Activated CD4-positive, alpha-beta T cell treated with anti-CD3 and anti-CD28 coated beads, Interleukin-10, Interleukin-2, amounts not matched to agents 100 ng/mL and 50 ng/mL, durations not matched to agents 16 hours and 8 hours (primary cell): ENCODE measurements around the gene ASTN2.

ENCODE experiments used
- DNase-seq: peaks from one replicate; pipeline ENCODE4 v3.0.0-alpha.2; 2020

ASTN2 gene

DNA sequence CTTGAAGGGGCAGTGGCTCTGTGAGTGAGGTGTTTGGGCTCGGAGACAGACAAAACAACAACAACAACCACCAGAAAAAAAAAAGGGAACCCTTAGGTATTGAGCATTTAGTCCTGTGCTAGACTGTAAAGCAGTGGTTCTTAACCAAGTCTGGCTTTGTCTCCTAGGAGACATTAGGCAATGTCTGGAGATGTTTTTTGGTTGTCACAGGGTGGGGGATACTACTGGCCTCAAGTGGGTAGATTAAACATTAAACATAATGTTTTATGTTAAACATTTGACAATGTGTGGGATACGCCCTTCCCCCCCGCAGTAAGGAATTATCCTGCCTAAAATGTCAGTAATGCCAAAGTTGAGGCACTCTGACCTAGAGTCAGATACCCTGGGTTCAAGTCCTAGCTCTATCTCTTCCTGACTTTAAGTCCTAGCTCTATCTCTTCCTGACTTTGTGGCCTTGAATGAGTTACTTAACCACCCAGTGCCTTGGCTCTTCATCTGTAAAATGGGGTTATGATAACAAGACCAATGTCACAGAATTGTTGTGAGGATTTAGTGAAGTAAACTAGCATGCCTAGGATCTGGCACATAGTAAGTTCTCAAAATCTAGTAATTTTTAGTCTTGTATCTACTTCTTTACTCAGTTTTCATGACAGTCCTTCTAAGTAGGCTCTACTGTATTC, 725.9 kb downstream of the ASTN2 start:
- DNase-seq, result no peak

- DNase-seq, result peak; percentile 8
Observed at GRCh38 chr9:116687754-116688135, 727.1 kb downstream of the ASTN2 start.

DNA sequence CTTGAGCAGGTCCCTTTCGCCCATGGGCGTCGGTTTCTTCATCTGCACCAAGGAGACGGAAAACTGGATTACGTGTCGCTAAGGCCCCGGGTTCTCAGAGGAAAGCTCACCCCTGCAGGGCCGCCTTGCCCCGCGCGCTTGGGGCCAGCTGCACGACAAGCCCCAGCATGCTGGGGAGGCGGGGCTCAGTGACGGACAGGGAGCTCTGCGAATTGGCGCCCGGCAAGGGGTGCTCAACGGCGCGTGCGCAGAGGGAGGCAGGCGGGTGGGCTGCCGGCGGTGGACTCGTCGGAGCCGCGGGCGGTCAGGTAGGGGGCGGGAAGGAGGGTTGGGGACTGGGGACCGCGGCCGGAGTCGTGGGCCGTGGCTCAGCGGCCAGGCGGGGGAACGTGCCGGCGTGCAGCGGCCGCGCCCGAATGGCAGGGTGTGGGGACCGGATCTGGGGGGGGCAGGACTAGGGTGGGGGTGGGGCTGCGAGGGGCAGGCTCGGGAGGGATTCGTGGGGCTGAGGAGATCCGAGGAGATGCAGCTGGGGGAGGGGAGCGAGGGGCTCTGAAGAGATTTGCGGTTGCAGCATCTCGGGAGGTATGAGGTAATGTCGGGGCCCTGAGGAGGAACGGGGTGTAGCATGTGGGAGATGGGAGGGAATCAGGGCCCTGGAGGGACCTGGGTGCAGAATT, 727.6 kb downstream of the ASTN2 start, which contains the start of gene TRIM32:
Gene TRIM32 (plus strand): TSS at position 232 of the 680 bp plus-strand sequence. CDS start 10,438 bp downstream, outside the sequence.
- peak; percentile 94 for DNase-seq

DNA sequence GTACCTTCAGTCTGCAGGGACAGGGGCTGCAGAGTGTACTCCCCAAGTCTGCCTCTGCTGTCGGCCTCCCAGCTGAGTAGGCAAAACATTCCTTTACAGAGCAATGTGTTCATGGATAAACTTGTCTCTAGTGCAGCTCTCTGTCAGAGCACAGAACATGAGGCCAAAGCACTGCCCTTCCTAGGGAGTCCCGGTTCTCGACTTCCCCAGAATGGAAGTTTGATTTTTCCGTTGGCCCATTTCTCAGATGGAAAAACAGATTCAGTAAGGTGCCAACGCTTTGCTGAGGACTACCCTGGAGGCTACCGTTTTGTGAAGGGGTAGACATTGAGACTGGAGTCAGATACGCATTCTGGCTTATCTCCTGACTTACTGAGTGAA, 728.2 kb downstream of the ASTN2 start:
- no peak for DNase-seq

DNA sequence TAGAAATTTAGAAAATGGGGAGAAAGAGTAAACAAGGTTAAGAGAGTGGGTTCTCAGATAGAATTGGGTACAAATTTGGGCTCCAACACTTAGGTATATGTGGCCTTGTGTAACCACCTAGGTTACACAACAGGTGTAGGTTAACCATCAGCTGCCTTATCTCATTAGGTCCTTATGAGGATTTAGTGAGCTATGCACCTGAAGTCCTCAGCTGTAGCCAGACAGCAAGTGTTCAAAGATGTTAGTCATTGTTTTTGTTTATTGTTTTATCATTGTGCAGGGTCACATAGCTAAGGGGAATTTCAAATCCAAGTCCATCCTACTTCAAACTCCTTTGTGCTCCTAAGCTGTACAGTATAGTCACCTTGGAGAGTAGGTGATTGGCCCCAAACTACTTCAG, 728.7 kb downstream of the ASTN2 start:
- no peak for DNase-seq

GRCh38 chr9:116685166-116685565, 729.7 kb downstream of the ASTN2 start:
- DNase-seq, result no peak

DNA sequence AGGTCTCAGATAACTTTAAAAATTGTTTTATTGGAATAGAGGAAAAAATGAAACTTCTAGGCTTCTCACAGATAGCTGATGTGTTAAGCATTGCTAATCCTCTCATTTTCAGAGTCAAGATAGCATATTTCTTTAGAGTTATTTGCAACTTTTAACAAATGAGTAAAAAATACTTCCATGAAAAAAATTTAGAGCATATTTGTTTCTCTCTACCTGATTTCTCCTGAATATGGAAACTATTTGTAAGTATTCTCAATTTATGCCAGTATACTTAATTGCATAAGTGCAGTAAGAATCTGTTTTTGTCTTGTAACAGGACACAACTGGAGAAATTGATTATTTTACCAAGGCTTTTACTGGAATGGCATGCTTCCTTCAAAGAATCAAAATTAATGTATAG, 731.3 kb downstream of the ASTN2 start:
- DNase-seq, result no peak

DNA sequence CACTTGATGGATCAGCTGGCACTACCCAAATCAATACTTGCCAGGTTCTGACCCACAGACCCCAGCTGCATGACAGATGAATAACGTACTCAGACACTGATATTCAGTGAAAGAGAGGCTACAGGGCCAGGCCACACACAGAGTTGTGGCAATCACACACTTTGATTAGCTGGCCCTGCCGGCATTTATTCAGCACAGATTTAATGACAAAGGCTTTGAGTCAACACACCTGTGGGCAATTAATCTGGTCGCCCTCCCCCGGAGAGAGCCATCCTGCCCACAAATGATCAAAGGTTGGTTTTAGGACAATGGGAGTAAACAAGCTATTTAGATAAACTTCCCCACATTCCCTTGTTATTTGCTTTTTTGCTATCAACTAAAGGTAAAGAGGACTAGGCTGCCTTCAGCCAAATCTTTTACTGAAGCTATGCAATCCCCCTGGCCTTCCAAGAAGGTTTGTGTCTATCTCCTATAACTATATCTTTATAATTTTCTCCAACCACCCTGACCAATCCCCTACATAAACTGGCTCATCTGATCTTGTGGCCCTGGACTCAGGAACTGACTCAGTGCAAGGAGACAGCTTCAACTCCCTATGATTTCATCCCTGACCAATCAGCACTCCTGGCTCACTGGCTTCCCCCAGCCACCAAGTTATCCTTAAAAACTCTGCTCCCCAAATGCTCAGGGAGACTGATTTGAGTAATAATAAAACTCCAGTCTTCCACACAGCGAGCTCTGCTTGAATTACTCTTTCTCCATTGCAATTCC, 740.5 kb downstream of the ASTN2 start:
- DNase-seq, result no peak

- DNase-seq, result no peak
Observed at GRCh38 chr9:116673375-116673774, 741.5 kb downstream of the ASTN2 start.

DNA sequence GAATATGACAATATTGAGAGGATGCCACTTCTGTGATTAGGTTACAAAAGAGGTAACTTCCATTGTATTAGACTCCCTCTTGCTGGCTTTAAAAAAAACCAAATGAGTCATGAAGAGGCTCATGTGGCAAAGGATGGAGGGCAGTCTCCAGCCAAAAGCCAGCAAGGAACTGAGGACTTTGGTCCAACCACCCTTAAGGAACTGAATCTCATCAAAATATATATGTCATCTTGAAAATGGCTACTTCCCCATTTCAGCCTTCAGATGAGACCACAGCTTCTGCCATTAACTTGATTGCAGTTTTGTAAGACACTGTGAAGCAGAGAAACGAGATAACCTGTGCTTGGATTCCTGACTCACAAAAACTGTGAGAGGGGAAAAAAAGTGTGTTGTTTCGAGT, 743.3 kb downstream of the ASTN2 start:
- no peak for DNase-seq

- no peak for DNase-seq
Observed at GRCh38 chr9:116668970-116669695, 745.7 kb downstream of the ASTN2 start.

DNA sequence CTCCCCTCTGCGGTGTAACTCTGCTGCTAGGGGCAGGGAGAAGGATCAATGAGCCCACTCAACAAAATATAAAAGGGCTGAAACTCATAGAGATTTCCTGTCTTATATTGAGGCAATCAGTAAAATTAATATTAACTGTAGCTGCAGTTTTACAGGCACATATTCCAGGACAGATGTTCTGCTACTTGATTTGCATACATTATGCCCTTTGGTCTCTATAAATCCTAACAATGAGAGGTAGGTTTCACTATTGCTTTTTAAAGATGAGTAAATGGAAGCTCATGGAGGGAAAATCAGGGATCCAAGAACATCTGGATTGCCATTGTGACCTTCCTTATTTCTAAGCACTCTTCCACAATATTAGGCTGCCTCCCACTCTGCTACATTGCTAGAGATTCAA, 751.3 kb downstream of the ASTN2 start:
- DNase-seq, result no peak

DNA sequence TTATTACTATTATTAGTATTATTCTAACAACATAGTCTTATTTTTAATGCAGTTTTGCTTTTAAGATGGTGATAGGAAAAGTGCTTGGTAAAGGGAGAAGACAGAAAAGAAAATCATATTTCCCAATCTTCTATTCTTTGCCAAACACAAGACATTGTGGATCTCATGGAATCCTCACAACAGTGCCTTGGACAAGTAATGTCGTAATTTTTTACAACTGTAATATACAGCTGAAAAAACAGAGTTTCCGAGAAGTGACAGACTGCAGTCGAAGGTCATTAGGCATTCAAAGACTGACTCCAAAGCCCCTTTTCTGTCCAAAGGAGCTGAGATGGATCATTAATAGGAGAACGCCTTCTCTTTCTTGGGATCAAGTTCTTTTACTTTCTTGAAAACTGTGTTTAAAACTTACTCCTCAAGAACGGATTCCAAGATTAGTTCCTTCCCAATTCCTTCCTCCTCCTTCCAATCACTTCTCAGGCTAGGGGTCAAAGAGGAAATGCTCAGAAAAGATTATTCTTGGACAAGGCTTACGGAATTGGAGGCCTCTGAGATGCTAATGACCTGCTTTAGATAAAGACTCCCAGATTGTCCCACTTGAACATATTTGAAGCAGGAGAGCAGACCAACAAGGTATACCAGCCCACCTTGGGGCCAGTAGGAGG, 752.1 kb downstream of the ASTN2 start:
- DNase-seq, result no peak

DNA sequence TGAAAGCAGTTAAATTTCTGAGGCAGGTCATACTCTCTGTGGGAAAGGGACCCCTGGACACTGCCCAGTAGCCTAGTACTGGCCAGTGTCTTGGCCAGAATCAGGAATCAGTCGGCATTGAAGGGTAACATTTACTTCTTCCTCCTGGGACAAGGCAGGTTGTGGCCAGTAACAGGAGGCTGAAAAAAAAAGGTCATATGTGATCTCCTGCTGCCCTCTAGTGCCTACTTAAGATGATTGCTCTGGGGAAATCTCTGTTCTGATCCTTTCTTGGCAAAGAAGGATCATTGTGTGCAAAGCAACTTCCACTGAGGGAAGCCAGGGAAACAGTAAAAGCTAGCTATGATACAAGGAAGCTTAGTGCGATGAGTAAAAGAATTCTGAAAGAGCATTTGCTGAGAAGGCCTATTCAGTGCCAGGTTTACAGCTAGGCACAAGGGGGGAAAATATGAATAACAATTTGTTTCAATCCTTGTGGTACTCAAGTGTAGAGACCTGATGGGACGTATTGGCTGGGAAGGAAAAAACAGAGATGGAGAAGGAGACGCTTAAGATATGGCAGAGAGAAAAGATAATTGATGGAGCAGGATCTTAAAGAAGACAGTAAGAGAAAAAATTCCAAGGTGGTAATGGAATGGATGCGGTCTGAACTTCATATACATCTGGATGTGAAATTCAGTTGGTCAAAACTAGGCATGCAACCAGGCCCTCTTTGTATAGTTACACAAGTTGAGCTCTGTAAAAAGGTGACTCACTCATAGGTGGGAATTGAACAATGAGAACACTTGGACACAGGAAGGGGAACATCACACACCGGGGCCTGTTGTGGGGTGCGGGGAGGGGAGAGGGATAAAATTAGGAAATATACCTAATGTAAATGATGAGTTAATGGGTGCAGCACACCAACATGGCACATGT, 753.6 kb downstream of the ASTN2 start:
- peak; percentile 31 for DNase-seq

- no peak for DNase-seq
Observed at GRCh38 chr9:116658265-116658664, 756.6 kb downstream of the ASTN2 start.

DNA sequence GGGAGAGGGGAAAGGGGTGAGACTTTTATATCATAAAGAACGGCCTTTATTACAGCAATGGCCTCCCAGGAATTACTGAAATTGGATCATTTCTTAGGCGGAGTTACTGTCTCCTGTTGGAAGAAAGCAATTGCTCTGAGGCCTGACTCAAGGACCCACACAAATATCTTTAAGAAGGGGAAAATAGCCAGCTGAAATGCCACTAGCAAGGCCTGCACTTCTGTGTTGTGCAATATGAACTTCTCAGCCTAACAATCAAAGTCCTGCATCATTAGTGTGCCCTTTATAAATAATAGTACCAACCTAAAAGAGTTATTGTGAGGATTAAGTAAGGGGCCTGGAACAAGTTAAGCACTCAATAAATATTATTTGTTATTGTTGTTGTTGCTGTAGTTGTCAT, 757.9 kb downstream of the ASTN2 start:
- DNase-seq, result no peak

- DNase-seq, result no peak
Observed at GRCh38 chr9:116656501-116656971, 758.3 kb downstream of the ASTN2 start.

DNA sequence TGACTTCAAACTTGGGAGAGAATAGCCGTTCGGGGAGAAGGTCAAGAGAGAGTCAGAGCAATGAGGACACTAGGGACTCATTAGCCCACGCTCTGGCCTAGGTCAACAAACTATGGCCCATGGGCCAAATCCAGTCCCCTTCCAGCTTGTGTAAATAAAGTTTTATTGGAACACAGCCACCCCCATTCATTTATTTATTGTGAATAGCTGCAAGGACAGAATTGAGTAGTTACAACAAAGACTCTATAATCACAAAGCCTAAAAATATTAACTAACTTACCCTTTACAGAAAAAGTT, 760.9 kb downstream of the ASTN2 start:
- DNase-seq, result no peak

DNA sequence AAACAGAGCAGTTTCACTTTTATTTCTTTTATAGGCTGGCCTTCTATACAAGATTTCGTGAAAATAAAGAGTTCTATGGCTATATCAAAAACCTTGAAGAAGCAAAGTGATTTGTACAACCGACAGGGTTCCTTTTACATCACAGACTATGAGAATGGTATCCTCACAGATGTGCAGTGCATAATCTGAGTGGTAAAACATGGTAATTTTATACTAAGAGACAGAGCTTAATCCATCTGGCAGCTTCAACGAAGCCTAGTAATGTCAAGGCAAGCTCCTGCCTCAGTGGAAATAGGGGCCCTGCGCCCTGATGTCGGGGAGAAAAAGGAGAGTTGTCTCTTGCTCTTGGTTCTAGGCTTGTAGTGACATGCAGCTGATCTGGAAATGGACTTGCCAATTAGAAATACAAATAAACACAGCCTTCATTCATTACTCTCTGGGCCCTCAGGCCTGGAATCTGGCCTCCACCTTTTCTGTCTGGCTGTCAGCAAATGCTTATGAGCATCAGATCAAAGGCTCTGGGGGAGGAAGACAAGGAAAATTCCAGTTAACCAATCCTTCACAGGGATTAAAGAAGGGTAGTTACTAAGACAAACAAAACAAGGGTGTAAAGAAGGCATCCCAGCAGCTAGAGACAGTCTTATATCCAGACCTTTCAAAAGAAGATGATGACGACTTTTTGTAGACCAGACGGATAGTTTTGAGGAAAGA, 761.4 kb downstream of the ASTN2 start:
- DNase-seq, result no peak

DNA sequence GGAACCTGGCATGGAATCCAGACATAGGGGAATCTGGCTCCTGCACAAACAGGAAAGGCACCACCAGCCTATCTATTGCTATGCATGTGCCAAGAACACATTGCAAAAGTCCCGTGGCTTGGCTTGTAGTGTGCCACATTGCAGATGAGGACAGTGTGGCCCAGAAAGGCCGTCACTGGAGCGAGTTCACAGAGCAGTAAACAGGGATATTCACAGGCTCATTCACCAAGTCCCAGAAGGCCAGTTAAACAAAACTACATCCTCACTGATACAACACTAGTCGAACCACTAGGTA, 767.4 kb downstream of the ASTN2 start:
- no peak for DNase-seq
